SK-MEL-5 (cell line): Measurements from ENCODE around the gene ATP13A2. TPM values are rescaled to one million over a fixed set of nuclear protein-coding genes. Genes with fewer than 3 reads are reported as not detected.

Experiments used
- DNase-seq: peaks from one replicate; pipeline ENCODE4 v3.0.0-alpha.2; 2016; ENCODE audit warnings: low read depth, low spot score
- in situ Hi-C: cut with HindIII; loops from 2 replicates; pipeline ENCODE4 v1.10.0; 2016; ENCODE audit warnings: low sequenced_read_pairs, high pct_unique_total_duplicates, low pct_unique_long_range_greater_than_20kb
- total RNA-seq: library from RNA; depleted of rRNA; stranded (reverse); fragments of >200 nt; shearing (Covaris generic); gene quantifications from 2 replicates; pipeline ENCODE4 v1.2.3, GENCODE V29; 2014

ATP13A2 gene
- total RNA-seq, 1 experiment from 2014 or later, result 46.7 TPM

- no peak for DNase-seq
- in situ Hi-C loops, result no loop called here
Measured at GRCh38 chr1:17039522-17039921, 27.8 kb upstream of the ATP13A2 start.

GRCh38 chr1:17033481-17033880, 21.8 kb upstream of the ATP13A2 start:
- in situ Hi-C loops, result no loop called here

GRCh38 chr1:17032741-17033140, 21.0 kb upstream of the ATP13A2 start:
- in situ Hi-C loops, result no loop called here

More at GRCh38 chr1:17033481-17033880, 21.8 kb upstream of the ATP13A2 start:
- no peak for DNase-seq

GRCh38 chr1:17031436-17031835, 19.7 kb upstream of the ATP13A2 start:
- DNase-seq, result no peak
- in situ Hi-C loops, result no loop called here

More at GRCh38 chr1:17032741-17033140, 21.0 kb upstream of the ATP13A2 start:
- no peak for DNase-seq

GRCh38 chr1:17030206-17030605, 18.5 kb upstream of the ATP13A2 start:
- in situ Hi-C loops, result no loop called here
- no peak for DNase-seq

- in situ Hi-C loops, result no loop called here
- DNase-seq, result no peak
Measured at GRCh38 chr1:17028662-17029188, 17.0 kb upstream of the ATP13A2 start.

- in situ Hi-C loops, result no loop called here
- DNase-seq, result no peak
Measured at GRCh38 chr1:17027900-17028299, 16.2 kb upstream of the ATP13A2 start.

GRCh38 chr1:17027403-17027802, 15.7 kb upstream of the ATP13A2 start:
- in situ Hi-C loops, result no loop called here
- DNase-seq, result no peak

GRCh38 chr1:17024721-17025120, 13.0 kb upstream of the ATP13A2 start:
- in situ Hi-C loops, result no loop called here
- no peak for DNase-seq

- DNase-seq, result no peak
- in situ Hi-C loops, result no loop called here
Measured at GRCh38 chr1:17023573-17023972, 11.8 kb upstream of the ATP13A2 start.

- in situ Hi-C loops, result no loop called here
- no peak for DNase-seq
Measured at GRCh38 chr1:17023102-17023501, 11.4 kb upstream of the ATP13A2 start.

- in situ Hi-C loops, result no loop called here
- no peak for DNase-seq
Measured at GRCh38 chr1:17021896-17022295, 10.2 kb upstream of the ATP13A2 start.

- no peak for DNase-seq
- in situ Hi-C loops, result no loop called here
Measured at GRCh38 chr1:17020502-17020901, 8.8 kb upstream of the ATP13A2 start.

GRCh38 chr1:17018849-17019248, 7.1 kb upstream of the ATP13A2 start:
- no peak for DNase-seq
- in situ Hi-C loops, result no loop called here

GRCh38 chr1:17017435-17017834, 5.7 kb upstream of the ATP13A2 start:
- no peak for DNase-seq
- in situ Hi-C loops, result no loop called here

GRCh38 chr1:17016317-17016661, 4.6 kb upstream of the ATP13A2 start:
- DNase-seq, result peak; percentile 82
- in situ Hi-C loops, result no loop called here

GRCh38 chr1:17014671-17015567, 3.2 kb upstream of the ATP13A2 start:
- DNase-seq, result no peak
- in situ Hi-C loops, result no loop called here

- DNase-seq, result no peak
- in situ Hi-C loops, result no loop called here
Measured at GRCh38 chr1:17013491-17014320, 2.0 kb upstream of the ATP13A2 start.
